Upper lobe of left lung (tissue), 4 donors: ENCODE data around the gene SNX14.

Experiments used
- EP300 ChIP-seq, 4 donors: sonication (generic); formaldehyde crosslinking; IDR thresholded peaks; one replicate each; pipeline ENCODE4 v1.5.1; 2017; ENCODE audit warnings: antibody characterized with exemption in 4 of 4, control low read depth in 2 of 4
- POLR2AphosphoS5 ChIP-seq, 2 donors: sonication (generic); formaldehyde crosslinking; IDR thresholded peaks; one replicate each; pipeline ENCODE4 v1.5.1; 2017; ENCODE audit warnings: antibody characterized with exemption in 2 of 2
- TF ChIP-seq, protein P1 (sequence below), 6 experiments: fragments of 450-650 bp in 4 of 6; fragments of 200-600 bp in 2 of 6; sonication (generic) in 2 of 6; IDR thresholded peaks; one replicate each; pipeline ENCODE4 v1.5.1; 2016 to 2019; ENCODE audit warnings: antibody characterized with exemption in 6 of 6

DNA sequence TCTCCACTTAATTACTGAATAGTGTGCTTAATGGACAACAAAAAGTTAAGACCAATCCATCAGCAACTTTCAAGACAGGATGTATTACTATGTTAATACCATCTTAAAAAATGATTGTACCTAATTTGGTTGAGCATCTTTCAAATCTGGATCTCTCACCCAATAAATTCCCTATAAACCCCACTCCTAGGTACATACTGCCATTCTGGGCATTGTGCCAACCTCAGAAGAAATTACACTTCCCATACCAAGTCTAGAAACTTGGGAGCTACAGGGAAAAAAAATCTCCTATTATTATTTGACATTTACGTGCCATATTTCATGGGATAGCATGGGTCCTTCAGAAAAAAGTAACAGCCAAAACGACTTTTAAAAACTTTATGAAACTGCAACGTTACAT is 43.9 kb upstream of the SNX14 start:
- TF ChIP-seq, protein P1, sequence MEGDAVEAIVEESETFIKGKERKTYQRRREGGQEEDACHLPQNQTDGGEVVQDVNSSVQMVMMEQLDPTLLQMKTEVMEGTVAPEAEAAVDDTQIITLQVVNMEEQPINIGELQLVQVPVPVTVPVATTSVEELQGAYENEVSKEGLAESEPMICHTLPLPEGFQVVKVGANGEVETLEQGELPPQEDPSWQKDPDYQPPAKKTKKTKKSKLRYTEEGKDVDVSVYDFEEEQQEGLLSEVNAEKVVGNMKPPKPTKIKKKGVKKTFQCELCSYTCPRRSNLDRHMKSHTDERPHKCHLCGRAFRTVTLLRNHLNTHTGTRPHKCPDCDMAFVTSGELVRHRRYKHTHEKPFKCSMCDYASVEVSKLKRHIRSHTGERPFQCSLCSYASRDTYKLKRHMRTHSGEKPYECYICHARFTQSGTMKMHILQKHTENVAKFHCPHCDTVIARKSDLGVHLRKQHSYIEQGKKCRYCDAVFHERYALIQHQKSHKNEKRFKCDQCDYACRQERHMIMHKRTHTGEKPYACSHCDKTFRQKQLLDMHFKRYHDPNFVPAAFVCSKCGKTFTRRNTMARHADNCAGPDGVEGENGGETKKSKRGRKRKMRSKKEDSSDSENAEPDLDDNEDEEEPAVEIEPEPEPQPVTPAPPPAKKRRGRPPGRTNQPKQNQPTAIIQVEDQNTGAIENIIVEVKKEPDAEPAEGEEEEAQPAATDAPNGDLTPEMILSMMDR (IDR thresholded peaks at IDR 0.05): no peak
- TF ChIP-seq EP300 (IDR thresholded peaks at IDR 0.05): no peak
- no peak for TF ChIP-seq POLR2AphosphoS5 (IDR thresholded peaks at IDR 0.05)
